ENCODE measurements around the gene RRAS2. TPM values are rescaled to one million over a fixed set of nuclear protein-coding genes. Genes with fewer than 3 reads are reported as not detected.
"Not testable (repeated sequence)": the region's sequence is repeated elsewhere in the genome, so short reads cannot be mapped to it uniquely, and the experiment has no call there.

RRAS2 gene
- total RNA-seq, 1 experiment from 2014 or later: 78.0 TPM

- in situ Hi-C loops (cut with HindIII; ENCODE audit: low sequenced_read_pairs): no loop called here
- DNase-seq (ENCODE audit: low spot score): no peak
These were observed 89.0 kb downstream of the RRAS2 start for GRCh38 chr11:14269692-14270573.

- in situ Hi-C loops (cut with HindIII; ENCODE audit: low sequenced_read_pairs): no loop called here
- DNase-seq (ENCODE audit: low spot score): no peak
These were observed 90.9 kb downstream of the RRAS2 start for GRCh38 chr11:14267861-14268635.

- no peak for DNase-seq (ENCODE audit: low spot score)
- in situ Hi-C loops (cut with HindIII; ENCODE audit: low sequenced_read_pairs): no loop called here
These were observed 92.4 kb downstream of the RRAS2 start for GRCh38 chr11:14266622-14267021.

GRCh38 chr11:14264966-14265365 lies 94.0 kb downstream of the RRAS2 start:
- in situ Hi-C loops (cut with HindIII; ENCODE audit: low sequenced_read_pairs): no loop called here
- no peak for DNase-seq (ENCODE audit: low spot score)

GRCh38 chr11:14262271-14262846 lies 96.6 kb downstream of the RRAS2 start:
- DNase-seq (ENCODE audit: low spot score): peak; percentile 20
- in situ Hi-C loops (cut with HindIII; ENCODE audit: low sequenced_read_pairs): no loop called here

- in situ Hi-C loops (cut with HindIII; ENCODE audit: low sequenced_read_pairs): no loop called here
- DNase-seq (ENCODE audit: low spot score): no peak
These were observed 97.9 kb downstream of the RRAS2 start for GRCh38 chr11:14261066-14261465.

GRCh38 chr11:14259878-14260277 lies 99.1 kb downstream of the RRAS2 start:
- DNase-seq (ENCODE audit: low spot score): no peak
- in situ Hi-C loops (cut with HindIII; ENCODE audit: low sequenced_read_pairs): no loop called here

- DNase-seq (ENCODE audit: low spot score): no peak
- in situ Hi-C loops (cut with HindIII; ENCODE audit: low sequenced_read_pairs): no loop called here
These were observed 99.7 kb downstream of the RRAS2 start for GRCh38 chr11:14259186-14259784.

GRCh38 chr11:14258221-14258935 lies 100.6 kb downstream of the RRAS2 start:
- no peak for DNase-seq (ENCODE audit: low spot score)
- in situ Hi-C loops (cut with HindIII; ENCODE audit: low sequenced_read_pairs): no loop called here

- in situ Hi-C loops (cut with HindIII; ENCODE audit: low sequenced_read_pairs): no loop called here
- DNase-seq (ENCODE audit: low spot score): no peak
These were observed 103.8 kb downstream of the RRAS2 start for GRCh38 chr11:14255238-14255534.

- peak; percentile 19 for DNase-seq (ENCODE audit: low spot score)
- in situ Hi-C loops (cut with HindIII; ENCODE audit: low sequenced_read_pairs): no loop called here
These were observed 104.3 kb downstream of the RRAS2 start for GRCh38 chr11:14254533-14255237.

GRCh38 chr11:14253840-14254239 lies 105.1 kb downstream of the RRAS2 start:
- in situ Hi-C loops (cut with HindIII; ENCODE audit: low sequenced_read_pairs): no loop called here
- DNase-seq (ENCODE audit: low spot score): no peak

- DNase-seq (ENCODE audit: low spot score): peak; percentile 12
- in situ Hi-C loops (cut with HindIII; ENCODE audit: low sequenced_read_pairs): no loop called here
These were observed 105.6 kb downstream of the RRAS2 start for GRCh38 chr11:14253421-14253820.

- DNase-seq (ENCODE audit: low spot score); in situ Hi-C loops (cut with HindIII; ENCODE audit: low sequenced_read_pairs): not testable (repeated sequence)
These were observed 106.5 kb downstream of the RRAS2 start for GRCh38 chr11:14252501-14252900.

GRCh38 chr11:14251754-14252153 lies 107.2 kb downstream of the RRAS2 start:
- no peak for DNase-seq (ENCODE audit: low spot score)
- in situ Hi-C loops (cut with HindIII; ENCODE audit: low sequenced_read_pairs): no loop called here

- in situ Hi-C loops (cut with HindIII; ENCODE audit: low sequenced_read_pairs): no loop called here
- peak; percentile 95 for DNase-seq (ENCODE audit: low spot score)
These were observed 109.6 kb downstream of the RRAS2 start for GRCh38 chr11:14249121-14249963.

GRCh38 chr11:14248580-14248981 lies 110.4 kb downstream of the RRAS2 start:
- peak; percentile 89 for DNase-seq (ENCODE audit: low spot score)
- in situ Hi-C loops (cut with HindIII; ENCODE audit: low sequenced_read_pairs): no loop called here

GRCh38 chr11:14245444-14245843 lies 113.5 kb downstream of the RRAS2 start:
- DNase-seq (ENCODE audit: low spot score): no peak
- in situ Hi-C loops (cut with HindIII; ENCODE audit: low sequenced_read_pairs): no loop called here
